ENCODE measurements around the gene KRTAP5-10. TPM values are rescaled to one million over a fixed set of nuclear protein-coding genes. Genes with fewer than 3 reads are reported as not detected.
"Not testable (repeated sequence)": the region's sequence is repeated elsewhere in the genome, so short reads cannot be mapped to it uniquely, and the experiment has no call there.

KRTAP5-10 gene
- not detected for polyA plus RNA-seq (ENCODE audit: insufficient read length)

GRCh38 chr11:71565263-71565662 is at the start of gene KRTAP5-10:
Gene KRTAP5-10, plus strand, starts transcription at chr11:71565563. Its CDS starts 25 bp downstream, at chr11:71565588.
- no peak for DNase-seq

GRCh38 chr11:71518506-71519471 is 46.6 kb upstream of the KRTAP5-10 start:
- DNase-seq = no peak

GRCh38 chr11:71519546-71519945 is 45.8 kb upstream of the KRTAP5-10 start:
- DNase-seq = no peak

GRCh38 chr11:71525188-71525937 is 40.0 kb upstream of the KRTAP5-10 start:
- DNase-seq = no peak

GRCh38 chr11:71525938-71526495 is 39.3 kb upstream of the KRTAP5-10 start:
- DNase-seq = no peak

GRCh38 chr11:71526796-71527575 is 38.4 kb upstream of the KRTAP5-10 start, which contains the start of gene KRTAP5-7:
Gene KRTAP5-7, plus strand, starts transcription at chr11:71527267. Its CDS starts 34 bp downstream, at chr11:71527301.
- not testable (repeated sequence) for DNase-seq

GRCh38 chr11:71527576-71528210 is 37.7 kb upstream of the KRTAP5-10 start:
- no peak for DNase-seq

- no peak for DNase-seq
Observed at GRCh38 chr11:71530602-71531001, 34.8 kb upstream of the KRTAP5-10 start.

- DNase-seq = no peak
Observed at GRCh38 chr11:71532036-71532610, 33.2 kb upstream of the KRTAP5-10 start.

GRCh38 chr11:71534711-71535608 is 30.4 kb upstream of the KRTAP5-10 start:
- not testable (repeated sequence) for DNase-seq

- DNase-seq = no peak
Observed at GRCh38 chr11:71535825-71536224, 29.5 kb upstream of the KRTAP5-10 start.

- no peak for DNase-seq
Observed at GRCh38 chr11:71537537-71537936, 27.8 kb upstream of the KRTAP5-10 start.

GRCh38 chr11:71537977-71538665 is 27.2 kb upstream of the KRTAP5-10 start, which contains the start of gene KRTAP5-8:
Gene KRTAP5-8, plus strand, starts transcription at chr11:71538025. Its CDS starts 31 bp downstream, at chr11:71538056.
- DNase-seq = not testable (repeated sequence)

- DNase-seq = no peak
Observed at GRCh38 chr11:71538666-71538990, 26.7 kb upstream of the KRTAP5-10 start.

GRCh38 chr11:71539017-71539416 is 26.3 kb upstream of the KRTAP5-10 start:
- no peak for DNase-seq

GRCh38 chr11:71539971-71540370 is 25.4 kb upstream of the KRTAP5-10 start:
- not testable (repeated sequence) for DNase-seq

GRCh38 chr11:71540521-71541304 is 24.6 kb upstream of the KRTAP5-10 start:
- DNase-seq = not testable (repeated sequence)

- no peak for DNase-seq
Observed at GRCh38 chr11:71542382-71542781, 23.0 kb upstream of the KRTAP5-10 start.

Data from hindlimb muscle (tissue), 1 donor.